Glutamatergic neuron (in vitro differentiated cells): ENCODE results near the gene MYBPH. TPM values are rescaled to one million over a fixed set of nuclear protein-coding genes. Genes with fewer than 3 reads are reported as not detected.

Source experiments
- DNase-seq: peaks from one replicate; pipeline ENCODE4 v3.0.0; 2022
- H3K27ac Mint-ChIP-seq: one replicate; pipeline ENCODE4 v1.8.0; 2020; ENCODE audit warnings: mild to moderate bottlenecking, mixed read lengths, inconsistent platforms; ENCODE audit not compliant: unreplicated experiment
- H3K27me3 Mint-ChIP-seq: one replicate; pipeline ENCODE4 v1.8.0; 2020; ENCODE audit warnings: mild to moderate bottlenecking, moderate library complexity, mixed read lengths, inconsistent platforms; ENCODE audit not compliant: unreplicated experiment
- H3K36me3 Mint-ChIP-seq: one replicate; pipeline ENCODE4 v1.8.0; 2020; ENCODE audit warnings: mild to moderate bottlenecking, mixed read lengths, inconsistent platforms; ENCODE audit not compliant: unreplicated experiment
- H3K4me1 Mint-ChIP-seq: one replicate; pipeline ENCODE4 v1.8.0; 2020; ENCODE audit warnings: mild to moderate bottlenecking, low read depth, mixed read lengths, inconsistent platforms; ENCODE audit not compliant: unreplicated experiment
- H3K4me3 Mint-ChIP-seq: one replicate; pipeline ENCODE4 v1.8.0; 2020; ENCODE audit warnings: mild to moderate bottlenecking, mixed read lengths, inconsistent platforms; ENCODE audit not compliant: unreplicated experiment
- H3K9me3 Mint-ChIP-seq: one replicate; pipeline ENCODE4 v1.8.0; 2020; ENCODE audit warnings: mild to moderate bottlenecking, moderate library complexity, mixed read lengths, inconsistent platforms; ENCODE audit not compliant: unreplicated experiment
- CTCF ChIP-seq: fragments of 200-600 bp; sonication (generic); IDR thresholded peaks from one replicate; pipeline ENCODE4 v1.5.0; 2021; ENCODE audit not compliant: partially characterized antibody, unreplicated experiment
- total RNA-seq: library from RNA; stranded (reverse); fragmentation: NEBNext Ultra II Directional; extraction: Animal tissue kit (Norgen Biotek cat#: 25700); gene quantifications from one replicate; pipeline ENCODE4 v1.2.1, GENCODE V29; 2021; ENCODE audit not compliant: unreplicated experiment

The MYBPH gene
- total RNA-seq, 1 donor from 2014 or later, result not detected

- peaks cover 9% of the 10 kb centered on the region for H3K4me1 Mint-ChIP-seq
- peak; percentile 77 for DNase-seq
- TF ChIP-seq CTCF, result peak; percentile 19
- H3K4me3 Mint-ChIP-seq, result peak within 1 kb of the TSS; percentile 80
- no peaks in the 10 kb centered on the region for H3K36me3 Mint-ChIP-seq
- H3K27me3 Mint-ChIP-seq, result peaks cover 25% of the 10 kb centered on the region
- peak within 1 kb of the TSS; percentile 13 for H3K27ac Mint-ChIP-seq
- peaks cover 1% of the 10 kb centered on the region for H3K9me3 Mint-ChIP-seq
Observed at GRCh38 chr1:203127666-203128430, 47.8 kb downstream of the MYBPH start, which contains the start of gene ADORA1. ADORA1 (plus strand) TSS chr1:203127726; CDS start chr1:203128842, 1,116 bp downstream.

- peak; percentile 12 for DNase-seq
- peak overlapping the region; percentile 76 for H3K4me3 Mint-ChIP-seq
- peaks cover 9% of the 10 kb centered on the region for H3K4me1 Mint-ChIP-seq
- no peak for TF ChIP-seq CTCF
- H3K9me3 Mint-ChIP-seq, result peaks cover 1% of the 10 kb centered on the region
- peak overlapping the region; percentile 13 for H3K27ac Mint-ChIP-seq
- H3K36me3 Mint-ChIP-seq, result no peaks in the 10 kb centered on the region
- H3K27me3 Mint-ChIP-seq, result peaks cover 25% of the 10 kb centered on the region
Observed at GRCh38 chr1:203126866-203127665, 48.6 kb downstream of the MYBPH start.

GRCh38 chr1:203126151-203126865 lies 49.3 kb downstream of the MYBPH start:
- Mint-ChIP-seq H3K4me1 (peaks cover 9% of the 10 kb centered on the region), H3K4me3 (no peak overlapping the region), H3K27ac (no peak overlapping the region), H3K27me3 (peaks cover 25% of the 10 kb centered on the region), H3K36me3 (no peaks in the 10 kb centered on the region), H3K9me3 (peaks cover 1% of the 10 kb centered on the region)
- DNase-seq, result no peak
- TF ChIP-seq CTCF, result peak; percentile 17

GRCh38 chr1:203124546-203125317 lies 50.9 kb downstream of the MYBPH start:
- no peak for TF ChIP-seq CTCF
- Mint-ChIP-seq H3K36me3 (no peaks in the 10 kb centered on the region), H3K9me3 (peaks cover 3% of the 10 kb centered on the region), H3K27ac (no peak overlapping the region), H3K4me3 (no peak overlapping the region), H3K27me3 (peaks cover 23% of the 10 kb centered on the region), H3K4me1 (peaks cover 11% of the 10 kb centered on the region)
- DNase-seq, result no peak
